ENCODE data around the gene KLF13.

Gene KLF13

DNA sequence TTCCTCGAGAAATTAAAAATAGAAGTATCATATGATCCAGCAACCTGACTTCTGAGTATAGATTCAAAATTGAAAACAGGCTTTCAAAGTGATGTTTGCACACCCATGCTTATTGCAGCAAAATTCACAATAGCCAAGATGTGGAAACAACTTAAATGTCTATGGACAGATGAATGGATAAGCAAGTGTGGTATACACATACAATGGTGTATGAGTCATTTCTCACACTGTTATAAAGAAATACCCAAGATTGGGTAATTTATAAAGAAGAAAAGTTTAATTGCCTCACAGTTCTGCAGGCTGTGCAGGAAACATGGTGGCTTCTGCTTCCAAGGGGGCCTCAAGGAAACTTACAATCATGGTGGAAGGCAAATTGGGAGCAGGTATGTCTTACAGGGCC lies 100.8 kb downstream of the KLF13 start:
- H3K4me3 ChIP-seq (ENCODE audit: low read depth, low read length): no peak overlapping the region
- no peak for DNase-seq (ENCODE audit: low read depth, low spot score)
- in situ Hi-C loops (cut with HindIII; ENCODE audit: low sequenced_read_pairs): no loop called here
- TF ChIP-seq, protein P1, sequence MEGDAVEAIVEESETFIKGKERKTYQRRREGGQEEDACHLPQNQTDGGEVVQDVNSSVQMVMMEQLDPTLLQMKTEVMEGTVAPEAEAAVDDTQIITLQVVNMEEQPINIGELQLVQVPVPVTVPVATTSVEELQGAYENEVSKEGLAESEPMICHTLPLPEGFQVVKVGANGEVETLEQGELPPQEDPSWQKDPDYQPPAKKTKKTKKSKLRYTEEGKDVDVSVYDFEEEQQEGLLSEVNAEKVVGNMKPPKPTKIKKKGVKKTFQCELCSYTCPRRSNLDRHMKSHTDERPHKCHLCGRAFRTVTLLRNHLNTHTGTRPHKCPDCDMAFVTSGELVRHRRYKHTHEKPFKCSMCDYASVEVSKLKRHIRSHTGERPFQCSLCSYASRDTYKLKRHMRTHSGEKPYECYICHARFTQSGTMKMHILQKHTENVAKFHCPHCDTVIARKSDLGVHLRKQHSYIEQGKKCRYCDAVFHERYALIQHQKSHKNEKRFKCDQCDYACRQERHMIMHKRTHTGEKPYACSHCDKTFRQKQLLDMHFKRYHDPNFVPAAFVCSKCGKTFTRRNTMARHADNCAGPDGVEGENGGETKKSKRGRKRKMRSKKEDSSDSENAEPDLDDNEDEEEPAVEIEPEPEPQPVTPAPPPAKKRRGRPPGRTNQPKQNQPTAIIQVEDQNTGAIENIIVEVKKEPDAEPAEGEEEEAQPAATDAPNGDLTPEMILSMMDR (IDR thresholded peaks at IDR 0.05; ENCODE audit: low read depth, low read length): no peak
